GM10847 (cell line): ENCODE results near the gene LPCAT1.
A peak's percentile ranks its signal among the peaks of the same experiment; 100 is the strongest.

Experiments
- POLR2A ChIP-seq: IDR thresholded peaks from 2 replicates; pipeline ENCODE4 v1.6.1; 2011; ENCODE audit not compliant: insufficient read length; ENCODE audit errors: extremely low read depth

Gene LPCAT1

GRCh38 chr5:1523793-1524480 lies at the start of gene LPCAT1:
TSS of gene LPCAT1 (minus strand) at chr5:1523960. CDS start at chr5:1523844, 116 bp downstream.
- peak; percentile 38 for TF ChIP-seq POLR2A

DNA sequence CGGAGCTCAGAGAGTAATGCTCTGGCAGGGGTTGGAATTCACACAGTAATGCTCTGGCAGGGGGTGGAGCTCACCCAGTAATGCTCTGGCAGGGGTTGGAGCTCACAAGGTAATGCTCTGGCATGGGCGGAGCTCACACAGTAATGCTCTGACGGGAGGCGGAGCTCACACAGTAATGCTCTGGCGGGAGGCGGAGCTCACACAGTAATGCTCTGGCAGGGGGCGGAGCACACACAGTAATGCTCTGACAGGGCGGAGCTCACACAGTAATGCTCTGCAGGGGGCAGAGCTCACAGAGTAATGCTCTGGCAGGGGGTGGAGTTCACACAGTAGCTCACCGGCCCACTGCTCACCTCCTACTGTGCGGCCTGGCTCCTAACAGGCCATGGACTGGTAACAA lies 47.2 kb upstream of the LPCAT1 start:
- TF ChIP-seq POLR2A: no peak

- TF ChIP-seq POLR2A: no peak
Measured at GRCh38 chr5:1568201-1568979, 44.6 kb upstream of the LPCAT1 start.

GRCh38 chr5:1565737-1566734 lies 42.3 kb upstream of the LPCAT1 start:
- TF ChIP-seq POLR2A: no peak

DNA sequence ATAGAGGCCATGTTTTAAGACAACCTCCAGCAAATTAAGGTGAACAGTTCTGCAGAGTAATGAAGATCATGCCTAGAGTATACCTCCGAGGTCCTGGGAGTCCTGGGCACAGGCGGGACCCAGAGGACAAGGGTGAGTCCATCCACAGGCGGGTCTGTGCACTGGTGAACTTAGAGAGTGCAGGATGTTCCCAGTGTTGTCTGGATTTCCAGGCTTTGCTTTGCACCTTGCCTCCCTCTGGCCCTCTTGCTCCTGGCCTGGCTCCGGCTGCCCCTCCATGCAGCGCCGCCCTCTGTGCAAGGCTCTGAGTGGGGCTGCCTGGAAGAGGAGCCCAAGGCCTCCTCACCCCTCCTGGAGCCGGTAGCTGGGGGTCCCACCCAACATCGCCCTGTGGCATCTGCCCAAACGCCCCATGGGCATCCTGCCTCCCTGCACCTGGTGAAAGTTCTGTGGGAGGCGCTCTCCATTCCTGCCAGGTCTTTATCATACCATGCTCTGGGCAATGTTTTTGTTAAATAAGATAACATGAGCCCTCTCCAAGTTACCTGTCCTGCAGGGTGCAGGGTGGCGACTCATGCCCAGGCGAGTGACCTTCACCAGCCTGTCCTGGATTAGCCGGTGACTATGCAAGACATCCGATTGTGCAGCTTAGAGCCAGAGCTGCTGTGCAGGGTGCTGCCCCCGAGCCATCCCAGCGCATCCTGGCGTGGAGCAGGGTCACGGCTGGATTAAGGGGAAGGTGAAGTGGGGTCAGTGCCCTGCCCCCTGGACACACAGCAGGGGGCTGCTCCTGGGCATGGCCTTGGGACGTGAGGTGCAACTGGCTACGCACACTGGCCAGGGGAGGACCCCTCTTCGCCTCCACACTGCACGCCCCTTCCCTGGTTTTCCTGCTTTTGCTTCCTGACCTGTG lies 41.3 kb upstream of the LPCAT1 start:
- no peak for TF ChIP-seq POLR2A

- TF ChIP-seq POLR2A: no peak
Measured at GRCh38 chr5:1564182-1564748, 40.5 kb upstream of the LPCAT1 start.

- TF ChIP-seq POLR2A: no peak
Measured at GRCh38 chr5:1563617-1564181, 39.9 kb upstream of the LPCAT1 start.

DNA sequence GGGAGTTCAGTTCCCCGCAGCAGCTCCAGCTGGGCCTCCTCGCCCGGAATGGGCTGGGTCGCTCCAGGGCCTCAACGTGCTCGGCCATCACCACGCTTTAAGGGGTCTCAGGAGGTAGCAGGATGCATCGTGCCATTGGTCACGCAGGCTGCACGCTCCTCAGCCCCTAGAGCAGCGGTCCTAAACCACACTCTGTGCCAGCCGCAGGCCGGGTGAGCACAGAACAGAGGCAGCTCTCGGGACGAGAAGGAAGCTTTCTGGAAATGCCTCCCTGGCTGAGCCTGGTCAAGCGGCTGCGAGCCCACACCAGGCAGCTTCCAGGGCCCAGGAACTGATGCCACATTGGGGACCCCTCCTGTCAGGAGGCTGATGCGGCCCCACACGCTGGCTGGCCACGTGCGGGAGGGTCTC lies 39.3 kb upstream of the LPCAT1 start:
- no peak for TF ChIP-seq POLR2A

DNA sequence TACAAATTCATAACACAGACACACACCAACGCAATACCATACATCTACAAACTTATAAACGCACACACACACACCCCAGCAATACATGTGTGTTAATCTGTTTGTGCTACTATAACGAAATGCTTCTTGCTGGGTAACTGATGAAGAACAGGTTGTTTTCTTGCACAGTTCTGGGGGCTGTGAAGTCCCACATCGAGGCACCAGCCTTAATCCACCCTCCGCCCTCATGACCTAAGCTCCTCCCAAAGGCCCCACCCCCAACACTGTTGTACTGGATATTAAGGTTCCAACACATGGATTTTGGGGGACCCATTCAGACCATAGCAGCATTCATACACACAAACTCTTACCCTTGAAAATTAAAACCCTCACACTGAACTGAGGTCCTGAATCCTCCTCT lies 38.8 kb upstream of the LPCAT1 start:
- TF ChIP-seq POLR2A: no peak

DNA sequence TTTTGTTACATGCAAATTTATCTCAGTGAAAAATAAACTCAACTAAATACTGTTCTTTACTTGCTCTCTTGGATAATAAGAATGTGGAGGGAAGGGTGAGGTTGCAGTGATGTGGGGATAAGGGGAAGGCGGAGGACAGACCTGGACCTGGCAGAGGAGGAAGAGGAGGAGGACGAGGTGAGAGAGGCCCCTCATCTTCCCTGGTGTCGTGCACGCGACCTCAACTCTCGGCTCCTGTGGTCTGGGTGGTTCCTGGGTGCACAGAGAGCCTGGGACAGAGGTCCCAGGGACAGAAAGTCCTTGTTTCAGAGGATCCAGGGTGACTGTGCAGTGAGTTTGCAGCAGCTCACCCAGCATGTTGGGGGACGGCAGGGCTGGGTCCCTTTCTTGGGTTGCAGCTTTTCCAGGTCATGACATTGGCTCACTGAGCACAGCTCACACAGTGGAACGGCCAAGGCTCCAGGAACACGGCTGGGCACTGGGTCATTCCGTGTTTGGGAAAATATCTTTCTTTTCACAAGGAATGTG lies 37.7 kb upstream of the LPCAT1 start:
- TF ChIP-seq POLR2A: no peak

DNA sequence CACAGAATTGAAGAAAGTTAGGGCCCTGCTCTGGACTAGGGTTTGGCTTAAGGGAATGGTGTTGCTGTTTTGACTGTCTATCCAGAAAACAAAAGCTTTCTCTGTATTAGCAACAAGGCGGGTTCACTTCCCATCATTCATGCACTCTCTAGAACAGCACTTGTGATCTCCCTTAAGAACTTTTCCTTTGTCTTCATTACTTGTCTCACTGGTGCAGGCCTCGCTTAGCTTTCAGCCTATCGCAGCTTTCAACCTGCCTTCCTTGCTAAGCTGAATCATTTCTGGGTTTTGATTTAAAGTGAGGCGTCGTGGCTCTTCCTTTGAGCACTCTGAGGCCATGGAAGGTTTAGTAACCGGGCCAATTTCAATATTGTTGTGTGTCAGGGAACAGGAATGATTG lies 35.2 kb upstream of the LPCAT1 start:
- no peak for TF ChIP-seq POLR2A

DNA sequence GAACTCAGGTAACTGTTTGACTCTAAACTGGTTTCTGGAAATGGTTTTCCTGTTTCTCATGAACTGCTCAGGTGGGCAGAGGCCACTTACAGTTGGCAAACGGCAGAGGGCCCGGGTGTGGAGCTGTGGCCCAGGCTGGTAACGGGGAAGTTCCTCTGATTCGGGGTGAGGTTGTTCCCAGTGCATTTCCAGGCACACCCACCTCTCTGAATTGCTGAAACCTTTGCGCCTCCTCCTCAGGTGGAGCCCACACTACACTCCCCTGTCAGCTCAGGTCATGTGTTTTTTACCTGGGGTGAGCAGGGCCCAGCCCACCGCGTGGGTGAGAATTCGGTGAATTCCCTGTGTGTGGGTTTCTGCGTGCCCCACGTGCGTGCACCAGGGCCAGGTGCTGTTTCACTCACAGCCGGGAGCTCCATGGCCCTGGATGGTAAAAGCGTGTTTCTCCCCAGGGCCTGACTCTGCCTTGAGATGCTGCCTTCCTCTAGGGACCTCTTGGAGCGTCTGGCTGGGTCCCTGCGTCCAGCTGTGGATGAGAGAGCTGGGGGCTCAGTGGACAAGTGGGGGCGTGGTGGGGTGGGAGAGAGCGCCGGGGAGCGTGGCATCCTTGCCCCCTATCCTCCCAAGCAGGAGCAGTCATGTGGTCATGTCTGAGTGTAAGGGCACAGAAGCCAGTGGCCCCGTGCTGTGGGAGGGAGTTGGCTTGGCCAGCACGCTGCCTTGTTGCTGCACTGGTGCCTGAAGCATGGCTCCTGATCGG lies 33.5 kb upstream of the LPCAT1 start:
- no peak for TF ChIP-seq POLR2A
